NOMO-1 treated with DMSO at 0.1 percent for 48 hours (cell line): ENCODE results near the gene SNRNP70.

Experiments
- DNase-seq: peaks from one replicate; lab custom pipeline; 2025; ENCODE audit not compliant: unreplicated experiment; lab: John Stamatoyannopoulos, UW

The SNRNP70 gene

DNA sequence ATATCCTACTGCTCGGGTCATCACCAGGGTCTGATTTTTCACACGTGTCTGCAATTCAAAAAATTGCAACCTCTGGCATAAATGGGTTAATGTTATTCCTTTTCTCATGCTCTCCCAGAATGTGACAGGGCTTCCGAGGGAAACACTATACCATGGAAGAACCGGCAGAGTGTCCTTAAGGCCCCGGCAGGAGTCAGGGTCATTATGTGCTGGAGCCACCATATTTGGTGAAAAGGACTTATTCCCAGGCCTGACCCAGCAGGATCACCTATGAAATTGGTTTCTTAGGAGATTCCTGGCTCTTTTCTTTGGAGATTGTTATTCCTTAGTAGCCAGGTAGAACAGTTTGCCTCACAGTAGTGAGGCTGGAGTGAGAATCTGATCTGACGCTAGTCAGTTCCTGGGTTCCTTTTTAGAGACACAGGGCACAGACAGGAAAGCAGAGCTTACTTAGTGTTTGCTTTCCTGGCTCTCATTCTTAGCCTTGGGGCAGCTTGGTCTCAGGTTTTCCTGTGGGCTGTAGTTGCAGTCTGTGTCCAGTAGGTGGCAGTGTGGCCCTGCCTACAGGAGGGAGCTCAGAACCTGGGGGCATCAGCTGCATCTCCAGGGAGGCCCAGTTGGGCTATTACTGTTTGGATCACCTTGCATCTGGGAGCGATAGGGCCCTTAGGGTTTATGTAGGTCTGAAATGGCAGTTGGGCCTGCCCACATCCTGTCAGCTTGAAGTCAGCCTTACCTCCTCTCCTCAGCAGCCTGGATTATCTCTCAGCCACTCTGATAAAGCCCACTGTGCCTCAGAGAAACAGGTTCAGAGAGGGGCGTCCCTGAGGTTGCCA is 12.4 kb downstream of the SNRNP70 start:
- DNase-seq = peak; percentile 71

GRCh38 chr19:49098795-49099194 is 13.5 kb downstream of the SNRNP70 start:
- DNase-seq = no peak

DNA sequence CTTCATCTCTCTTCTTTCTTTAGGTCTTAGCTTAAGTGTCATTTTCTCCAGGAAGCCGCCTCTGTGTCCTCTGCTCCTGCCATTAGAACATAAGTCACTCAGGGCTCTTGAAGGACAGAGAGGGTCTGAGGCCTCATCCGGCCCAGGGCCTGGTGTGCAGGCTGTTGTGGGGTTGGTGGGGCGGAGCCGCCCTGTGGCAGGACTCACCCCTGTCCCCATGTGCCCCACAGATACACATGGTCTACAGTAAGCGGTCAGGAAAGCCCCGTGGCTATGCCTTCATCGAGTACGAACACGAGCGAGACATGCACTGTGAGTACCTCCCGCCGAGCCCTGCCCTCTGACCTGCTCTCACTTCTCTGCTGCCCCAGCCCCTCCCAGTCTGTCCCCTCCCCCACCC is 15.9 kb downstream of the SNRNP70 start:
- DNase-seq = no peak

DNA sequence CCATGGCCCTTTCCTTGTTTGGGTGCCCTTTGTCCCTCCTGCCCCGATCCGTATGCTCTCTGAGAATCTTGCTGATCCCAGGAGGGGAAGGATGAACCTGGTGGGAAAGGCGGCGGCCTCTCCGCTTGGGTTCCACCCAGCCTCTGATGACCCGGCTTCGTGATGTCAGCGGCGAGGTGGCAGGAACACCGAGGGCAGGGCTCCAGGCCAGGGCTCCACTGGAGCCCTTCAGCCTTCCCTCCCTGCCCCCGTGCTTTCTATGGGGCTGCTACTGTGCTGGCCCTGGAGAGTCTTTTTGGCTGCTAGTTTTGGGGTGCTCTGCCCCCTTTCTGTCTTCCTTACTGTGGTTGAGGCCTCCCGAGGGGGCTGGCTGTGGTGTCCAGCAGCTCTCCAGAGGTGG is 17.1 kb downstream of the SNRNP70 start:
- DNase-seq = no peak

GRCh38 chr19:49103331-49104085 is 18.3 kb downstream of the SNRNP70 start:
- DNase-seq = no peak

DNA sequence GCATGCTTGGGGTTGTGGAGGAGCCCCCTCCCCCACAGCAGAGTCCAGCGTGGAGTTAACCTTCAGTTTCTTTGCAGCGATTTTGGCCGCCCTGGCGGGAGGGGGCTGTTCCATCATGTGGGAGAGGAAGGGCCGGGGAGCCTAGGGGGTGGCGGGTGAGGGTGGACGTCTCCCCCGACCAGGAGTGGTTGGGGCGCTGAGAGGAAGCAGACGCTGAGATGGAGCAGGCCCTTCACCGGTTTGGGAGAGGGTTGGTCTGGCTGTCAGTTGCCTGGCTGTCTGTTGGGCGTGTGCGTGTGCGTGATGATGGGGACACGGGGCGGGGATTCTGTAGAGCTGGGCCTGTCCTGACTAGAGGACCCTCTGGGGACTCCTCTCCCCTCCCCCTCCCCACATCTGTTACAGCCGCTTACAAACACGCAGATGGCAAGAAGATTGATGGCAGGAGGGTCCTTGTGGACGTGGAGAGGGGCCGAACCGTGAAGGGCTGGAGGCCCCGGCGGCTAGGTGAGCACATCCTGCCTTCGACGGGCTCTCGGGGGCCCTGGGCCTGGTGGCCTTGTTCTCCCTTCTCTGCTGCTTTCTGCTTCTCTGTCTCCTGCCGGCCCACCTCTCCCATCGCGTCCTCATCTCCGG is 19.1 kb downstream of the SNRNP70 start:
- DNase-seq = no peak

GRCh38 chr19:49106648-49107135 is 21.4 kb downstream of the SNRNP70 start:
- peak; percentile 37 for DNase-seq

- DNase-seq = no peak
Measured at GRCh38 chr19:49107625-49108459, 22.6 kb downstream of the SNRNP70 start.

GRCh38 chr19:49109051-49109450 is 23.8 kb downstream of the SNRNP70 start:
- no peak for DNase-seq

GRCh38 chr19:49109569-49110233 is 24.4 kb downstream of the SNRNP70 start:
- no peak for DNase-seq

- no peak for DNase-seq
Measured at GRCh38 chr19:49110567-49110966, 25.3 kb downstream of the SNRNP70 start.

DNA sequence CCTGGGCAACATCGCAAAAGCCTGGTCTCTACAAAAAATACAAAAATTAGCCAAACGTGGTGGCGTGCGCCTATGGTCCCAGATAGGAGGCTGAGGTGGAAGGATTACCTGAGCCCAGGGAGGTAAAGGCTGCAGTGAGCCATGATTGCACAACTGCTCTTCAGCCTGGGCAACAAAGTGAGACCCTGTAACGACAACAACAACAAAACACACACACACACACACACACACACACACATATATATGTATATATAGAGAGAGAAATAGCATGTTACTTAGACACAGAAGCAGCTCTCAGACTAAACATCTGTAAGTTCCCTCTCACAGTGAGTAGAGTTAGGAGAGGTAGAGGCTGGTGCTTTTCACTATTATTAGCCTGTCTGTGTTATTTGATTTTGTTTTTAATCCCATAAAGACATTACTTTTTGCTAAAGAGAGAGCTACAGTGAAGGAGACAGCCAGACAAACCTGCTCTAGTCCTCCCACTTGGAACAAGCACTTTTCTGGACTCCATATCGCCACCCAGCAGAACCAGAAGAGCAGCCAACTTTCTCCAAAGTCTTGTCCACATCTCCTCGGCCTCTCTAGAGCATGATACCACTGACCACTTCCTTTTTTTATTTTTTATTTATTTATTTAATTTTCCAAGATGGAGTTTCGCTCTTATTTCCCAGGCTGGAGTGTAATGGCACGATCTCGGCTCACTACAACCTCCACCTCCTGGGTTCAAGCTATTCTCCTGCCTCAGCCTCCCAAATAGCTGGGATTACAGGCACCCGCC is 26.2 kb downstream of the SNRNP70 start:
- no peak for DNase-seq

GRCh38 chr19:49113762-49114629 is 28.7 kb downstream of the SNRNP70 start, which contains the start of gene LIN7B:
Gene LIN7B, plus strand, starts transcription at chr19:49114370. Its CDS starts 35 bp downstream, at chr19:49114405.
- peak; percentile 64 for DNase-seq

DNA sequence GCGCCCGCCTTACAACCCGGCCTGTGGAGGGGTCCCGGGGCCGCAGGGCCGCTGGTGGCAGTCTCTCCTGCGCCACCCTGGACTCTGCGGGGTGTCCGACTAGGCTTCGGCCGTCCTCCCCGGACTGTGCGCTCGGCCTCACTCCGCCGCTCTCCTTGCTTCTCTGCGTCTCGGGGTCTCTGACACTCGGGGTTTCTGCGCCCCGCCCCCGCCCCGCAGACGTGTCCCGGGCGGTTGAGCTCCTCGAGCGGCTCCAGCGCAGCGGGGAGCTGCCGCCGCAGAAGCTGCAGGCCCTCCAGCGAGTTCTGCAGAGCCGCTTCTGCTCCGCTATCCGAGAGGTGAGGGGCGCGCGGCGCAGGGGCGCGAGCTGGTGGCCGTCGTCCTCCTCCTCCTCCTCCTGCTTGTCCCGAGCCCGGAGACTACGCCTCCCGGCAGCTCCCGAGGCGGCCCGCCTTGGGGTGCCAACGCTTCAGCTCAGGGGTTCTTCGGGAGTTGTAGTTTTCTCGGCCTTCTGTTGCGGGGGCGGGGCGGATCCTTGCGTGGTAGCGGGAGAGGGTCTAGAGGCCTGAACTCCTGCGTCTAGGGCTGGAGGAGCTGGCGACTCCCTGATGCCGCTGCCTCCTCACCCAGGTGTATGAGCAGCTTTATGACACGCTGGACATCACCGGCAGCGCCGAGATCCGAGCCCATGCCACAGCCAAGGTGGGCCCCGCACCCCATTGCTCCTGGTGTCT is 29.5 kb downstream of the SNRNP70 start:
- no peak for DNase-seq

DNA sequence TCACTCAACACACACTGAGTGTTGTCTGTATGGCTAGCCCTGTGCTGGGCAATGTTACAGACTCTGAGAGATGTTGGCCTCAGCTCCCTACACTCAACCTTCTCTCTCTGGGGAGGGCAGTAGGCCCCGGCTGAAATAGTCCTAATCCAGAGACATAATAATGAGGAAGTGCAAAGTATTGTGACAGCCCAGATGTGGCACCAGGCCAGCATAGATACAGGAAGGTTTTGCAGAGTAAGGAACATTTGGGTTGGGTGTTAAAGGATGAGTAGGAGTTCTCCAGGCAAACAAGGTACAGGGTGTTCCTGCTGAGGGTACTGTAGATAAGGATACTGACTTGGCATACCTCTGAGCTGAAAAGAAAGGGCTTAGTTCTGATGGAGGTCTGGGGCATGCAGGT is 31.3 kb downstream of the SNRNP70 start:
- peak; percentile 63 for DNase-seq

- DNase-seq = no peak
Measured at GRCh38 chr19:49117677-49118564, 32.7 kb downstream of the SNRNP70 start.
